ENCODE results near the gene CFAP206. TPM values are rescaled to one million over a fixed set of nuclear protein-coding genes. Genes with fewer than 3 reads are reported as not detected.

CFAP206 gene
- polyA plus RNA-seq, 1 donor from 2014 or later, result 6.6 TPM

DNA sequence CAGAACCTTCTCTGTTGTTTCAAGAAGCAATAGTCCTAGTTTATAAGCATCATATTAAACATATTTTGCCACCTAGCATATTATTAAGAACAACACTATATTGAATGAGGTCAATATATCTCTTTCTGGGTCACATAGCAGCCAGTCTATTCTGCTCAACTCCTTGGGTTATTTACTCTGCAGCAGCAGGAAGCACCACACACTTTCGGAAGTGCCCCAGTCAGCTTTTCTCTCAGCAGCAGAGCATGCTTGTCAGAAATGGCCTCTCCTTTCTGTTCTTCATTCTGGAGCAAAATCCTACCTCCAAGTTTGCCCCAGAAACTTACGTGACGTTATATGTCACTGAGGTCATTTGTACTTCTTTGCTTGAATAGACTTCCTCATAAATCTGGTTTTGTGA, 22.7 kb downstream of the CFAP206 start:
- H3K9me2 ChIP-seq (ENCODE audit: insufficient read depth, low read length), result no peaks in the 10 kb centered on the region
- no peaks in the 10 kb centered on the region for H4K20me1 ChIP-seq (ENCODE audit: insufficient read depth)
- no peak overlapping the region for H3K4me2 ChIP-seq (ENCODE audit: low read length)
- no peak overlapping the region for H3K4me3 ChIP-seq (ENCODE audit: low read length)
- H2AFZ ChIP-seq (ENCODE audit: low read depth, low read length), result no peak overlapping the region
- H3F3A ChIP-seq (ENCODE audit: insufficient read depth, low read length, poor library complexity, severe bottlenecking), result no peaks in the 10 kb centered on the region
- no peaks in the 10 kb centered on the region for H3K36me3 ChIP-seq (ENCODE audit: insufficient read depth, low read length)
- no peaks in the 10 kb centered on the region for H3K27me3 ChIP-seq (ENCODE audit: insufficient read depth, low read depth, low read length)
- H3K9ac ChIP-seq (ENCODE audit: low read length), result no peak overlapping the region
- no peaks in the 10 kb centered on the region for H3K79me2 ChIP-seq (replicated peaks; ENCODE audit: insufficient read depth, low read length)
- TF ChIP-seq CTCF (IDR thresholded peaks at IDR 0.05; ENCODE audit: poor library complexity, severe bottlenecking) (no peak), TAF1 (IDR thresholded peaks at IDR 0.05; ENCODE audit: low read depth) (no peak), SMC3 (conservative IDR thresholded peaks at IDR 0.05; ENCODE audit: poor library complexity) (no peak), EZH2 (IDR thresholded peaks at IDR 0.05; ENCODE audit: borderline replicate concordance, insufficient read depth, low read length, poor library complexity, severe bottlenecking) (no peak), MXI1 (conservative IDR thresholded peaks at IDR 0.05; ENCODE audit: poor library complexity, severe bottlenecking) (no peak), EP300 (conservative IDR thresholded peaks at IDR 0.05; ENCODE audit: poor library complexity, severe bottlenecking) (no peak), POLR2AphosphoS5 (IDR thresholded peaks at IDR 0.05) (no peak), RAD21 (conservative IDR thresholded peaks at IDR 0.05) (no peak), REST (IDR thresholded peaks at IDR 0.05; ENCODE audit: borderline replicate concordance) (no peak)
- no peak overlapping the region for H3K27ac ChIP-seq (ENCODE audit: low read length)
- no peaks in the 10 kb centered on the region for H3K9me3 ChIP-seq (ENCODE audit: low read length)

DNA sequence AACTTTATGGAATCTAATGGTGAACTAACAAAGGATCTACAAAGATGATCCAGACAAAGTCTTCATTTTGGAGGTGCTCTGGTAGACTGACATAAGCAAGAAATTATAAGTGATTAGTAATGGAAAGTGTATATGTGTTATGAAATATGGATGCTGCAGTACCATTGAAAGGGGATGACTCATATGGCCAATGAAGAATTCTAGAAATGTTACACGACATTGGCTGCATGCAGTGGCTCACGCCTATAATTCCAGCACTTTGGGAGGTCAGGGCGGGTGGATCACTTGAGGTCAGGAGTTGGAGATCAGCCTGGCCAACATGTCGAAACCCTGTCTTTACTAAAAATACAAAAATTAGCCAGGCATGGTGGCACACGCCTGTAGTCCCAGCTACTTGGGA, 23.5 kb downstream of the CFAP206 start:
- H3K27ac ChIP-seq (ENCODE audit: low read length), result no peak overlapping the region
- no peak overlapping the region for H3K4me2 ChIP-seq (ENCODE audit: low read length)
- H3K27me3 ChIP-seq (ENCODE audit: insufficient read depth, low read depth, low read length), result no peaks in the 10 kb centered on the region
- H3K9ac ChIP-seq (ENCODE audit: low read length), result no peak overlapping the region
- no peak overlapping the region for H3K4me3 ChIP-seq (ENCODE audit: low read length)
- no peaks in the 10 kb centered on the region for H3K36me3 ChIP-seq (ENCODE audit: insufficient read depth, low read length)
- H2AFZ ChIP-seq (ENCODE audit: low read depth, low read length), result no peak overlapping the region
- TF ChIP-seq EP300 (conservative IDR thresholded peaks at IDR 0.05; ENCODE audit: poor library complexity, severe bottlenecking) (no peak), EZH2 (IDR thresholded peaks at IDR 0.05; ENCODE audit: borderline replicate concordance, insufficient read depth, low read length, poor library complexity, severe bottlenecking) (no peak), TAF1 (IDR thresholded peaks at IDR 0.05; ENCODE audit: low read depth) (no peak), CTCF (IDR thresholded peaks at IDR 0.05; ENCODE audit: poor library complexity, severe bottlenecking) (no peak)
- no peaks in the 10 kb centered on the region for H3K9me2 ChIP-seq (ENCODE audit: insufficient read depth, low read length)
- H3K79me2 ChIP-seq (replicated peaks; ENCODE audit: insufficient read depth, low read length), result no peaks in the 10 kb centered on the region
- no peaks in the 10 kb centered on the region for H4K20me1 ChIP-seq (ENCODE audit: insufficient read depth)
- no peaks in the 10 kb centered on the region for H3K9me3 ChIP-seq (ENCODE audit: low read length)
- no peaks in the 10 kb centered on the region for H3F3A ChIP-seq (ENCODE audit: insufficient read depth, low read length, poor library complexity, severe bottlenecking)

All from neural cell (in vitro differentiated cells).